Measurements from ENCODE around the gene NCKAP5L. TPM values are rescaled to one million over a fixed set of nuclear protein-coding genes. Genes with fewer than 3 reads are reported as not detected.

The NCKAP5L gene
- total and polyA plus RNA-seq, 2 of the 8 experiments (the other 6 are each of a cell fraction or from before 2014, with no cell fraction given): 9.4 to 27.9 TPM

DNA sequence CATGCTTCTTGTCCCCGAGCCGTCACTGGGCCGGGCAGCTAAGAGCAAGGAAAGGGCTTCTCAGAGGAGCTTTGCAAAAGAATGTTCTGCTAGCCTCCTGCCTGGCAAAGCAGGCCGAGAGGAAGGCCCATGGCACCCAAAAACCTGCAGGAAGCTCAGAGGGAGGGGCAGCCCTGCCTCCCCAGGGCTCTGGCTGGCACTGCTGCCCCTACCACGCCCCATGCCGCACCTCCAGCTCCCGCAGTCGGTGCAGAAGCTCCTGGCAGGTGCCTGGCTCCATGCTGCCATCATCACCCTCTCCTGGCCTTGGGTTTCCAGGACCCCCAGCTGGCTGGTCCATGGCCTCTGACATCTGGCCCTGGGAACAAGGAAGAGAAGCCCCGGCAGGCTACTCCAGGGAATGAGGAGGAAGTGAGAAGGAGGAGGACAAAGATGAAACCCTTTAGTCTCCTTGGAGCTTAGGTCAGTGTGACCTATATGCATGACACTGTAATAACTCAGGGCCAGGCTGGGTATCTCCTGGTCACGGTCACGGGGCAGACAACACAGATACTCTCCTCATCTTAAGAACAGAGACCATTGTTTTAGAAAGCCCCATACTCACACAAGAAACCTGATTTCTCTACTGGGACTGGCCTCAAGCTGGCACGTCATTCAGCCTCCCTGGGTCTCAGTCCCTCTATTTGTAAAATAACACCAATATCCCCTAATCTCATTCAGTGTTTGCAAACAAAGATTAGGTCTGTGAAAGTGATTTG, 24.3 kb downstream of the NCKAP5L start (continued):
- TF ChIP-seq, protein P1, sequence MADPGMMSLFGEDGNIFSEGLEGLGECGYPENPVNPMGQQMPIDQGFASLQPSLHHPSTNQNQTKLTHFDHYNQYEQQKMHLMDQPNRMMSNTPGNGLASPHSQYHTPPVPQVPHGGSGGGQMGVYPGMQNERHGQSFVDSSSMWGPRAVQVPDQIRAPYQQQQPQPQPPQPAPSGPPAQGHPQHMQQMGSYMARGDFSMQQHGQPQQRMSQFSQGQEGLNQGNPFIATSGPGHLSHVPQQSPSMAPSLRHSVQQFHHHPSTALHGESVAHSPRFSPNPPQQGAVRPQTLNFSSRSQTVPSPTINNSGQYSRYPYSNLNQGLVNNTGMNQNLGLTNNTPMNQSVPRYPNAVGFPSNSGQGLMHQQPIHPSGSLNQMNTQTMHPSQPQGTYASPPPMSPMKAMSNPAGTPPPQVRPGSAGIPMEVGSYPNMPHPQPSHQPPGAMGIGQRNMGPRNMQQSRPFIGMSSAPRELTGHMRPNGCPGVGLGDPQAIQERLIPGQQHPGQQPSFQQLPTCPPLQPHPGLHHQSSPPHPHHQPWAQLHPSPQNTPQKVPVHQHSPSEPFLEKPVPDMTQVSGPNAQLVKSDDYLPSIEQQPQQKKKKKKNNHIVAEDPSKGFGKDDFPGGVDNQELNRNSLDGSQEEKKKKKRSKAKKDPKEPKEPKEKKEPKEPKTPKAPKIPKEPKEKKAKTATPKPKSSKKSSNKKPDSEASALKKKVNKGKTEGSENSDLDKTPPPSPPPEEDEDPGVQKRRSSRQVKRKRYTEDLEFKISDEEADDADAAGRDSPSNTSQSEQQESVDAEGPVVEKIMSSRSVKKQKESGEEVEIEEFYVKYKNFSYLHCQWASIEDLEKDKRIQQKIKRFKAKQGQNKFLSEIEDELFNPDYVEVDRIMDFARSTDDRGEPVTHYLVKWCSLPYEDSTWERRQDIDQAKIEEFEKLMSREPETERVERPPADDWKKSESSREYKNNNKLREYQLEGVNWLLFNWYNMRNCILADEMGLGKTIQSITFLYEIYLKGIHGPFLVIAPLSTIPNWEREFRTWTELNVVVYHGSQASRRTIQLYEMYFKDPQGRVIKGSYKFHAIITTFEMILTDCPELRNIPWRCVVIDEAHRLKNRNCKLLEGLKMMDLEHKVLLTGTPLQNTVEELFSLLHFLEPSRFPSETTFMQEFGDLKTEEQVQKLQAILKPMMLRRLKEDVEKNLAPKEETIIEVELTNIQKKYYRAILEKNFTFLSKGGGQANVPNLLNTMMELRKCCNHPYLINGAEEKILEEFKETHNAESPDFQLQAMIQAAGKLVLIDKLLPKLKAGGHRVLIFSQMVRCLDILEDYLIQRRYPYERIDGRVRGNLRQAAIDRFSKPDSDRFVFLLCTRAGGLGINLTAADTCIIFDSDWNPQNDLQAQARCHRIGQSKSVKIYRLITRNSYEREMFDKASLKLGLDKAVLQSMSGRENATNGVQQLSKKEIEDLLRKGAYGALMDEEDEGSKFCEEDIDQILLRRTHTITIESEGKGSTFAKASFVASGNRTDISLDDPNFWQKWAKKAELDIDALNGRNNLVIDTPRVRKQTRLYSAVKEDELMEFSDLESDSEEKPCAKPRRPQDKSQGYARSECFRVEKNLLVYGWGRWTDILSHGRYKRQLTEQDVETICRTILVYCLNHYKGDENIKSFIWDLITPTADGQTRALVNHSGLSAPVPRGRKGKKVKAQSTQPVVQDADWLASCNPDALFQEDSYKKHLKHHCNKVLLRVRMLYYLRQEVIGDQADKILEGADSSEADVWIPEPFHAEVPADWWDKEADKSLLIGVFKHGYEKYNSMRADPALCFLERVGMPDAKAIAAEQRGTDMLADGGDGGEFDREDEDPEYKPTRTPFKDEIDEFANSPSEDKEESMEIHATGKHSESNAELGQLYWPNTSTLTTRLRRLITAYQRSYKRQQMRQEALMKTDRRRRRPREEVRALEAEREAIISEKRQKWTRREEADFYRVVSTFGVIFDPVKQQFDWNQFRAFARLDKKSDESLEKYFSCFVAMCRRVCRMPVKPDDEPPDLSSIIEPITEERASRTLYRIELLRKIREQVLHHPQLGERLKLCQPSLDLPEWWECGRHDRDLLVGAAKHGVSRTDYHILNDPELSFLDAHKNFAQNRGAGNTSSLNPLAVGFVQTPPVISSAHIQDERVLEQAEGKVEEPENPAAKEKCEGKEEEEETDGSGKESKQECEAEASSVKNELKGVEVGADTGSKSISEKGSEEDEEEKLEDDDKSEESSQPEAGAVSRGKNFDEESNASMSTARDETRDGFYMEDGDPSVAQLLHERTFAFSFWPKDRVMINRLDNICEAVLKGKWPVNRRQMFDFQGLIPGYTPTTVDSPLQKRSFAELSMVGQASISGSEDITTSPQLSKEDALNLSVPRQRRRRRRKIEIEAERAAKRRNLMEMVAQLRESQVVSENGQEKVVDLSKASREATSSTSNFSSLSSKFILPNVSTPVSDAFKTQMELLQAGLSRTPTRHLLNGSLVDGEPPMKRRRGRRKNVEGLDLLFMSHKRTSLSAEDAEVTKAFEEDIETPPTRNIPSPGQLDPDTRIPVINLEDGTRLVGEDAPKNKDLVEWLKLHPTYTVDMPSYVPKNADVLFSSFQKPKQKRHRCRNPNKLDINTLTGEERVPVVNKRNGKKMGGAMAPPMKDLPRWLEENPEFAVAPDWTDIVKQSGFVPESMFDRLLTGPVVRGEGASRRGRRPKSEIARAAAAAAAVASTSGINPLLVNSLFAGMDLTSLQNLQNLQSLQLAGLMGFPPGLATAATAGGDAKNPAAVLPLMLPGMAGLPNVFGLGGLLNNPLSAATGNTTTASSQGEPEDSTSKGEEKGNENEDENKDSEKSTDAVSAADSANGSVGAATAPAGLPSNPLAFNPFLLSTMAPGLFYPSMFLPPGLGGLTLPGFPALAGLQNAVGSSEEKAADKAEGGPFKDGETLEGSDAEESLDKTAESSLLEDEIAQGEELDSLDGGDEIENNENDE (IDR thresholded peaks at IDR 0.05; ENCODE audit: insufficient replicate concordance, low read length): no peak
- TF ChIP-seq KDM1A (IDR thresholded peaks at IDR 0.05; ENCODE audit: borderline replicate concordance, low read length) (no peak), RNF2 (IDR thresholded peaks at IDR 0.05; ENCODE audit: borderline replicate concordance, low read depth, low read length, missing control alignments, poor library complexity, severe bottlenecking) (no peak), ZNF274 (IDR thresholded peaks at IDR 0.05; ENCODE audit: borderline replicate concordance, extremely low read depth, low read length) (no peak), EZH2 (IDR thresholded peaks at IDR 0.05; ENCODE audit: low read depth, low read length, severe bottlenecking) (no peak), NRF1 (IDR thresholded peaks at IDR 0.05; ENCODE audit: low read depth, low read length) (no peak), TAF1 (IDR thresholded peaks at IDR 0.05; ENCODE audit: low read depth, low read length) (no peak), CHD2 (IDR thresholded peaks at IDR 0.05; ENCODE audit: low read length) (no peak), FOSL1 (IDR thresholded peaks at IDR 0.05; ENCODE audit: insufficient read depth, low read depth, low read length) (no peak), CHD1 (IDR thresholded peaks at IDR 0.05; ENCODE audit: low read depth, low read length) (no peak)

Data from H1 (cell line).